ENCODE data around the gene C1orf159. TPM values are rescaled to one million over a fixed set of nuclear protein-coding genes. Genes with fewer than 3 reads are reported as not detected.
"Not testable (repeated sequence)": the region's sequence is repeated elsewhere in the genome, so short reads cannot be mapped to it uniquely, and the experiment has no call there.

Gene C1orf159
- total RNA-seq, 2 donors from 2014 or later, result 4.4 to 4.6 TPM

DNA sequence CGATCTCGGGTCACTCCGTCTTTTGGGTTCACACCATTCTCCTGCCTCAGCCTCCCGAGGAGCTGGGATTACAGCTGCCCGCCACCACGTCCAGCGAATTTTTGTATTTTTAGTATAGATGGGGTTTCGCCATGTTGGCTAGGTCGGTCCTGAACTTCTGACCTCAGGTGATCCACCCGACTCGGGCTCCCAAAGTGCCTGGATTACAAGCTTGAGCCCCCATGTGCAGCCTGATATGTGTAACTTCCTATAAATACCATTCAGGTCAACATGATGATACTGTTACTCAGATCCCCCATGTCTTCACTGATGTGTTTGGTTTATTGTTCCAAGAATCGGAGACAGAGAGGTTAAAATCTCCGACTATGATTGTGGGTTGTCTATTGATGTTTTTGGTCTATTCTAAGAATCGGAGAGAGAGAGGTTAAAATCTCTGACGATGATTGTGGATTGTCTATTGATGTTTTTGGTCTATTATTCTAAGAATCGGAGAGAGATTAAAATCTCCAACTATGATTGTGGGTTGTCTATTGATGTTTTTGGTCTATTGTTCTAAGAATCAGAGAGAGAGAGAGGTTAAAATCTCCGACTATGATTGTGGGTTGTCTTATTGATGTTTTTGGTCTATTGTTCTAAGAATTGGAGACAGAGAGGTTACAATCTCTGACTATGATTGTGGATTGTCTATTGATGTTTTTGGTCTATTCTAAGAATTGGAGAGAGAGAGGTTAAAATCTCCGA lies 17.0 kb downstream of the C1orf159 start:
- Histone ChIP-seq H3K4me3 (no peak overlapping the region), H3K27ac (no peak overlapping the region), H3K9me3 (no peaks in the 10 kb centered on the region), H3K4me1 (no peaks in the 10 kb centered on the region), H3K27me3 (no peaks in the 10 kb centered on the region), H3K36me3 (no peaks in the 10 kb centered on the region)
- no peak for DNase-seq (ENCODE audit: low spot score)
- TF ChIP-seq, protein P1, sequence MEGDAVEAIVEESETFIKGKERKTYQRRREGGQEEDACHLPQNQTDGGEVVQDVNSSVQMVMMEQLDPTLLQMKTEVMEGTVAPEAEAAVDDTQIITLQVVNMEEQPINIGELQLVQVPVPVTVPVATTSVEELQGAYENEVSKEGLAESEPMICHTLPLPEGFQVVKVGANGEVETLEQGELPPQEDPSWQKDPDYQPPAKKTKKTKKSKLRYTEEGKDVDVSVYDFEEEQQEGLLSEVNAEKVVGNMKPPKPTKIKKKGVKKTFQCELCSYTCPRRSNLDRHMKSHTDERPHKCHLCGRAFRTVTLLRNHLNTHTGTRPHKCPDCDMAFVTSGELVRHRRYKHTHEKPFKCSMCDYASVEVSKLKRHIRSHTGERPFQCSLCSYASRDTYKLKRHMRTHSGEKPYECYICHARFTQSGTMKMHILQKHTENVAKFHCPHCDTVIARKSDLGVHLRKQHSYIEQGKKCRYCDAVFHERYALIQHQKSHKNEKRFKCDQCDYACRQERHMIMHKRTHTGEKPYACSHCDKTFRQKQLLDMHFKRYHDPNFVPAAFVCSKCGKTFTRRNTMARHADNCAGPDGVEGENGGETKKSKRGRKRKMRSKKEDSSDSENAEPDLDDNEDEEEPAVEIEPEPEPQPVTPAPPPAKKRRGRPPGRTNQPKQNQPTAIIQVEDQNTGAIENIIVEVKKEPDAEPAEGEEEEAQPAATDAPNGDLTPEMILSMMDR (IDR thresholded peaks at IDR 0.05), result no peak

DNA sequence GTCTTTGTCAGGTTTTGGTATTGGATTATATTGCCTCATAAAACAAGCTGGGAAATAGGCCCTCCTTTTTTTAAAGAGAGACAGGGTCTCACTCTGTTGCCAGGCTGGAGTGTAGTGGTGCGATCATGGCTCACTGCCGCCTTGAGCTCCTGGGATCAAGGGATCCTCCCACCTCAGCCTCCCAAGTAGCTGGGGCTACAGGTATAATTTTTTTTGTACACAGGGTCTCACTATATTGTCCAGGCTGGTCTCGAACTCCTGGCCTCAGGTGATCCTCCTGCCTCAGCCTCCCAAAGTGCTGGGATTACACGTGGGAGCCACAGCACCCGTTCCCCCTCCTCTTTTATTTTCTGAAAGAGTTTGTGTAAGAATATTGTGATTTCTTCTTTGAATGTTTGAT lies 19.8 kb downstream of the C1orf159 start:
- not testable (repeated sequence) for H3K27me3 ChIP-seq; H3K4me1 ChIP-seq; H3K4me3 ChIP-seq; H3K36me3 ChIP-seq; H3K9me3 ChIP-seq; H3K27ac ChIP-seq; DNase-seq (ENCODE audit: low spot score)

DNA sequence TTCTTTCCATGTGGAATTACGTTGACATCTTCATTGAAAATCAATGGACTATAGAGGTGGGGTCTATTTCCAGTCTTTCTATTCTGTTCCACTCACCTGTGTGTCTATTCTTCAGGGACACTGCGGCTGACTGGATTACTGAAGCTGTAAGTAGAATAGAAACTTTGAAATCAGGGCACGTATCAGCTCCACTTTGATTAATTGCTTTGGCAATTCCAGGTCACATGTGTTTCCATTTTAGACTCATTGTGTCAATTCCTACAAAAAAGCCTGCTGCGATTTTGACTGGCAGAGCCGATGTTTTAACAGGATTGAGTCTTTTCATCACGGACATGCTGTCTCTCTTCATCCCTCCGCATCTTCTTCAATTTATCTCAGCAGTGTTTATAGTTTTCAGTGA lies 20.9 kb downstream of the C1orf159 start:
- Histone ChIP-seq H3K27ac (no peak overlapping the region), H3K27me3 (no peaks in the 10 kb centered on the region), H3K9me3 (no peaks in the 10 kb centered on the region), H3K36me3 (no peaks in the 10 kb centered on the region), H3K4me3 (no peak overlapping the region), H3K4me1 (no peaks in the 10 kb centered on the region)
- TF ChIP-seq, protein P1 (IDR thresholded peaks at IDR 0.05), result no peak
- DNase-seq (ENCODE audit: low spot score), result no peak

DNA sequence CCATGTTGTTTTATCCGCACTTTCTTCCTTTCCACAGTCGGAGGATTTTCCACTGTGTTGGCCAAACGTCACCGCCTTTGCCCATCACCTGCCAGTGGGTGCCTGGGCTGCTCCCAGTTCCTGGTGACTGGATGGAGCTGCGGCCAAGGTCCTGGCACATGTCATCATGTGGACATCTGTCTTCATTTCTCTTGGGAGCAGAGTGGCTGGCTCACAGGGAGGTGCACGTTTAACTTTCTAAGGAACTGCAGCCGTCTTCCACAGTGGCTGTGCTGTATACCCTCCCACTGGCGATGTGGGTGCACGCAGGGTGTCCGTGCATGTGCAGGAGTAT lies 22.3 kb downstream of the C1orf159 start:
- H3K9me3 ChIP-seq, result no peaks in the 10 kb centered on the region
- no peak overlapping the region for H3K27ac ChIP-seq
- TF ChIP-seq, protein P1 (IDR thresholded peaks at IDR 0.05), result no peak
- no peaks in the 10 kb centered on the region for H3K4me1 ChIP-seq
- H3K27me3 ChIP-seq, result no peaks in the 10 kb centered on the region
- no peaks in the 10 kb centered on the region for H3K36me3 ChIP-seq
- no peak for DNase-seq (ENCODE audit: low spot score)
- H3K4me3 ChIP-seq, result no peak overlapping the region

DNA sequence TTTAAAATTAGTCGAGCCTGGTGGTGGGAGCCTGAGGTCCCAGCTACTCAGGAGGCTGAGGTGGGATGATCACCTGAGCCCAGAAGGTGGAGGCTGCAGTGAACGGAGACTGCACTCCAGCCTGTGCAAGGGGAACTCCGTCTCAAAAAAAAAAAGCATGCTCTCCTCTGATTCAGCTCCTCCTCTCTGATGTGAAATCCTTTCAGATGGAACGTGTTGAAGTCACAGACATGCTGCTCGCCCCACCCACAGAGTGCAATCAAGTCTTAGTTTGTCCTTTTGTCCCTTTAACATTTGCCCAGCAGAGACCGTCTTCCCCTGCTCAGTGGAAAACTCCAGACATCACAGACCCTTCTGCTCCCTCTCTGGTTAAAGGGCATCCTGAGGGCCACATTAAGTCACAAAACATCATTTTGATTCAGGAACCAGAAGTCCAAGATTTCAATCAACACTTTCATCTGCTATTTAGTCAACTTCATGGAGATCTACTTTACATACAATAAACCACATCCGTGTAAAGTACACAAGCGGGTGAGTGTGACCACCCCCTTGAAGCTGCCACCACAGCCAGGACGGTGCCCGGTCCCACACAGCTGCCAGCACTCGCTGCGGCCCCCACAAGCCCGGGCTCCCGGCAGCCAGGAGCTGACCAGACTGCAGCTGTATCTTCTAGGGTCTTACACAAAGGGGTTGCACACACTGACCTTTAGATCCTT lies 22.8 kb downstream of the C1orf159 start:
- TF ChIP-seq, protein P1 (IDR thresholded peaks at IDR 0.05), result no peak
- Histone ChIP-seq H3K27me3 (no peaks in the 10 kb centered on the region), H3K4me3 (no peak overlapping the region), H3K36me3 (no peaks in the 10 kb centered on the region), H3K9me3 (no peaks in the 10 kb centered on the region), H3K27ac (no peak overlapping the region), H3K4me1 (no peaks in the 10 kb centered on the region)
- no peak for DNase-seq (ENCODE audit: low spot score)

DNA sequence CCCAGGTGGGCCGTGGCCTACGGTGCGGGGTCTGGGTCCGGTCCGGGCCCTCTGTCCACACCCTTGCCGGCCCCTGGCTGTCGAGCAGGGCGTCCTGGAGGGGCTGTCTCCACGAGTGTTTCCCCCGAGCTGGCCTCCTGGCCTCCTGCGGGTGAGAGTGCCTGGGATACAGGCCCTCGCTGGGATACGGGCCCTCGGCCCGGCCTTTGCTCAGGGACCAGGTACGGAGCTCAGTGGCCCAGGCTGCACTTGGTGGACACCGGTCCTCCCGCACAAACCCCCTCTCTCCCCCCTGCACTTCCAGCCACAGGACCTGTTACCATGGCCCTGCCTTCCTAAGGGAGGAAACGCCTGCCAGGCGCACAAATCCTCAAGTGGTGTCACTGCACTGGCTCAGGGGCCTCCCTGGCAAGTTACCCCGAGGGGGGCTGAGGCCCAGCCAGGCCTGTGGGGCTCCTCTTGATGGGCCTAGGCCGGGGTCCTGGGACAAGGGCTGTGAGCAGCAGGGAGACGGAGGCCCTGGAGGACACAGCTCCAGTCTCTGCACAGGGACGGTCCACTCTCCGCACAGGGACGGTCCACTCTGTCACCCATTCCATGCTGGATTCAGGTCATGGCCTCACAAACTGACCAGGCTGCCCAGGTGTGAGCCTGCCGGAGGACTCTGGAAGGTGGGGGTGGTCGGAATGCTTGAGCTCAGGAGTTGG lies 23.6 kb downstream of the C1orf159 start:
- no peaks in the 10 kb centered on the region for H3K36me3 ChIP-seq
- DNase-seq (ENCODE audit: low spot score), result no peak
- H3K27ac ChIP-seq, result no peak overlapping the region

More for the DNA sequence above, 23.6 kb downstream of the C1orf159 start:
- Histone ChIP-seq H3K4me3 (no peak overlapping the region), H3K4me1 (no peaks in the 10 kb centered on the region), H3K9me3 (no peaks in the 10 kb centered on the region), H3K27me3 (no peaks in the 10 kb centered on the region)
- TF ChIP-seq, protein P1 (IDR thresholded peaks at IDR 0.05), result no peak

Data from right atrium auricular region (tissue), 2 donors.